ENCODE measurements around the gene ALOX12. TPM values are rescaled to one million over a fixed set of nuclear protein-coding genes. Genes with fewer than 3 reads are reported as not detected.
"Not testable (repeated sequence)": the region's sequence is repeated elsewhere in the genome, so short reads cannot be mapped to it uniquely, and the experiment has no call there.

The ALOX12 gene
- total RNA-seq, 4 donors from 2014 or later = 17.1 to 32.5 (median 21.9) TPM

DNA sequence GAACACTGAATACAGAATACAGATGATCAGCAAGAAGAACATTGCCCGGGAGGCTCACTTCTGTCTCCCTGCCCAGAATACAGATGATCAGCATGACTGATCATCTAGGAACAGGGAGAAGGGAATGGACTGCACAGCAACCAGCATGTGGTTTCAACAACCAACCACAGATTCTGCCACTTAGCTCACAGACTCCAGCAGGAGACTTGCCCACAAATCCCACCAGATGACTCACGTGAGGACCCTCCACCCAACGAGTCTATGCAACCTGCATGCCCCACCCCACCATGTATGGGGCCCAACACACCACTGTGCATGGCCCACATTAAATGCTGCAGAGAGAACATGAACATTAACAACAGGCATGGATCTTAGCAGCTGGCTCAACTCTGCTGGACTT lies 36.1 kb upstream of the ALOX12 start:
- TF ChIP-seq, protein P1, sequence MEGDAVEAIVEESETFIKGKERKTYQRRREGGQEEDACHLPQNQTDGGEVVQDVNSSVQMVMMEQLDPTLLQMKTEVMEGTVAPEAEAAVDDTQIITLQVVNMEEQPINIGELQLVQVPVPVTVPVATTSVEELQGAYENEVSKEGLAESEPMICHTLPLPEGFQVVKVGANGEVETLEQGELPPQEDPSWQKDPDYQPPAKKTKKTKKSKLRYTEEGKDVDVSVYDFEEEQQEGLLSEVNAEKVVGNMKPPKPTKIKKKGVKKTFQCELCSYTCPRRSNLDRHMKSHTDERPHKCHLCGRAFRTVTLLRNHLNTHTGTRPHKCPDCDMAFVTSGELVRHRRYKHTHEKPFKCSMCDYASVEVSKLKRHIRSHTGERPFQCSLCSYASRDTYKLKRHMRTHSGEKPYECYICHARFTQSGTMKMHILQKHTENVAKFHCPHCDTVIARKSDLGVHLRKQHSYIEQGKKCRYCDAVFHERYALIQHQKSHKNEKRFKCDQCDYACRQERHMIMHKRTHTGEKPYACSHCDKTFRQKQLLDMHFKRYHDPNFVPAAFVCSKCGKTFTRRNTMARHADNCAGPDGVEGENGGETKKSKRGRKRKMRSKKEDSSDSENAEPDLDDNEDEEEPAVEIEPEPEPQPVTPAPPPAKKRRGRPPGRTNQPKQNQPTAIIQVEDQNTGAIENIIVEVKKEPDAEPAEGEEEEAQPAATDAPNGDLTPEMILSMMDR (IDR thresholded peaks at IDR 0.05) = no peak
- no peak for TF ChIP-seq POLR2A (IDR thresholded peaks at IDR 0.05)
- DNase-seq (ENCODE audit: low spot score in 2 of 2) = no peak
- no peak overlapping the region for H3K4me3 ChIP-seq (ENCODE audit: low read depth, poor library complexity, severe bottlenecking)
- intact Hi-C loops (cut with DNase I; ENCODE audit: low total_unique reads) = no loop called here
- WGBS, 2 donors = 85 to 88% methylated on average over 3 of the region's 3 CpGs

DNA sequence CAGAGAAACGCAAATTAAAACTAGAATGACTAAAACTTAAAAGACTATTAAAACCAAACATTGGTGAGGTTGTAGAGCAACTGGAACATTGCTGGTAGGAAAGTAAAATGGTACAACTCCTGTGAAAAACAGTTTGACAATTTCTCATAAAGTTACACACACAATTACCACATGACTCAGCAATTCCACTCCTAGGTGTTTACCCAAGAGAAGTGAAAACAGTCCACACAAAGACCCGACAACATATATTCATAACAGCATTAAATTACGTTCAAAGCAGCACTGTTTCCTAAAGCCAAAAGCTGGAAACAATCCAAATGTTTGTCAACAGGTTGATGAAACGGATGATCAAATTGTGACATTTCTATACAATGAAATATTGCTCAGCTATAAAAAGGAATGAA lies 26.5 kb upstream of the ALOX12 start:
- no peak for DNase-seq (ENCODE audit: low spot score in 2 of 2)
- H3K4me3 ChIP-seq (ENCODE audit: low read depth, poor library complexity, severe bottlenecking) = no peak overlapping the region
- WGBS, 2 donors = 74 to 80% methylated on average over 4 of the region's 4 CpGs
- TF ChIP-seq, protein P1 (IDR thresholded peaks at IDR 0.05) = no peak
- TF ChIP-seq POLR2A (IDR thresholded peaks at IDR 0.05) = no peak
- intact Hi-C loops (cut with DNase I; ENCODE audit: low total_unique reads) = no loop called here

DNA sequence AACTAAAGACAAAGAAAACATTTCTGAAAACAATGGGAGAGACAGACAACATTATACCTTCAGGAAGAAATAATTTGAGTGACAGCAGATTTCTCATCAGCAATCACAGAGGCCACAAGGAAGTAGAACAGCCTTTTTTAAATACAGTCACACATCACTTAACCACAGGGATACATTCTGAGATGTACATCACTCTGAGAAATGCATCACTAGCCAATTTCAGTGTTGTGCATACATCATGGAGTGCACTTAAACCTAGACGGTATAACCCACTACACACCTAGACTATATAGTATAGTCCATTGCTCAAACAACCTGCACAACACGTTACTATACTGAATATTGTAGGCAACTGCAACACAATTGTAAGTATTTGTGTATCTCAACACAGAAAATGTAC lies 24.9 kb upstream of the ALOX12 start:
- no peak overlapping the region for H3K4me3 ChIP-seq (ENCODE audit: low read depth, poor library complexity, severe bottlenecking)
- TF ChIP-seq POLR2A (IDR thresholded peaks at IDR 0.05) = no peak
- TF ChIP-seq, protein P1 (IDR thresholded peaks at IDR 0.05) = no peak
- WGBS, 2 donors = 83 to 89% methylated on average over 2 of the region's 2 CpGs
- intact Hi-C loops (cut with DNase I; ENCODE audit: low total_unique reads) = no loop called here
- no peak for DNase-seq (ENCODE audit: low spot score in 2 of 2)

DNA sequence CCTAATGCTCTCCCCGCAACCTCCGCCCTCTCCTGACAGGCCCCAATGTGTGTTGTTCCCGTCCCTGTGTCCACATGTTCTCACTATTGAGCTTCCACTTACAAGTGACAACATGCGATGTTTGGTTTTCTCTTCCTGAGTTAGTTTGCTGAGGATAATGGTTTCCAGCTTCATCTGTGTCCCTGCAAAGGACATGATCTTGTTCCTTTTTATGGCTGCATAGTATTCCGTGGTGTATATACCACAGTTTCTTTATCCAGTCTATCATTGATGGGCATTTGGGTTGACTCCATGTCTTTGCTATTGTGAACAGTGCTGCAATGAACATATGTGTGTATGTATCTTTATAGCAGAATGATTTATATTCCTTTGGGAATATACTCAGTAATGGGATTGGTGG lies 16.4 kb upstream of the ALOX12 start:
- DNase-seq (ENCODE audit: low spot score in 2 of 2); H3K4me3 ChIP-seq (ENCODE audit: low read depth, poor library complexity, severe bottlenecking); intact Hi-C loops (cut with DNase I; ENCODE audit: low total_unique reads): not testable (repeated sequence)
- 92% methylated on average over 5 of the region's 5 CpGs for WGBS, 2 donors

DNA sequence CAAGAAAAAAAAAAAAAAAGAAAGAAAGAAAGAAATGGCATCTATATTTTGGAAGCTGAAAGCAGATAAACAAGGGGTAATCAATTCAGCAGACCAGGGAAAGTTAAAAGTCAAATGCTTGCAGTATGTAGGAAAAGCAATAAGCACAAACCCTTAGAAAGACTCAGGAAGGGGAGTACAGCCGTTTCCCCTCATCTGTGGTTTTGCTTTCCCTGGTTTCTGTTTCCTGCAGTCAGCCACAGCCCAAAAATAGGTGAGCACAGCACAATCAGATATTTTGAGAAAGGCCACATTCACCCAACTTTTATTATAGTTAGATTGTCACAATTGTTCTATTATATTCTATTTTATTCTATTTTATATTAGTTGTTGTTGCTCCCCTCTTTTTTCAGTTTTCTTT lies 14.4 kb upstream of the ALOX12 start:
- intact Hi-C loops (cut with DNase I; ENCODE audit: low total_unique reads) = no loop called here
- 49 to 71% methylated on average over 1 of the region's 1 CpG for WGBS, 2 donors
- TF ChIP-seq, protein P1 (IDR thresholded peaks at IDR 0.05) = no peak
- no peak for TF ChIP-seq POLR2A (IDR thresholded peaks at IDR 0.05)
- H3K4me3 ChIP-seq (ENCODE audit: low read depth, poor library complexity, severe bottlenecking) = no peak overlapping the region
- DNase-seq (ENCODE audit: low spot score in 2 of 2) = no peak

DNA sequence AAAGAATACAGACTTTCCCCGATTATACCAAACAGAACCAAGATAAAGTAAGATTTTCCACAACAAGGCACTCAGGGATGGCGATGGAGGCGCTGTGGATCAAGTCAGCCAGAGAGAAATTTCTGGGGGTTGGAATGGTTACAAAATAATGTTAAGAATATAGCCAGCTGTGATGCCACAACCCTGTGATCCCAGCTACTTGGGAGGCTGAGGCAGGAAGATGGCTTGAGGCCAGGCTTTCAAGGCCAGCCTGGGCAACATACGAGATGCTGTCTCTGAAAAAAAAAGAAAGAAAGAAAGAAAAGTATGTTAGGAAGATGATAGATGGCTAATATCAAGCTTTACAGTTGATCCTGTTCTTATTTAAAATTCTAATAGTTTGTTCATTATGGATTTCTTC lies 10.6 kb upstream of the ALOX12 start:
- no peak overlapping the region for H3K4me3 ChIP-seq (ENCODE audit: low read depth, poor library complexity, severe bottlenecking)
- intact Hi-C loops (cut with DNase I; ENCODE audit: low total_unique reads) = no loop called here
- whole genome bisulfite sequencing, 2 donors = 63 to 77% methylated on average over 4 of the region's 4 CpGs
- no peak for TF ChIP-seq POLR2A (IDR thresholded peaks at IDR 0.05)
- TF ChIP-seq, protein P1 (IDR thresholded peaks at IDR 0.05) = no peak
- no peak for DNase-seq (ENCODE audit: low spot score in 2 of 2)
